ENCODE results near the gene CRIP3. TPM values are rescaled to one million over a fixed set of nuclear protein-coding genes. Genes with fewer than 3 reads are reported as not detected.

The CRIP3 gene
- total and polyA plus RNA-seq, 2 of the 13 experiments (the other 11 are each of a cell fraction or from before 2014, with no cell fraction given): 6.3 to 9.3 TPM

- no peak for ATAC-seq
- H3K36me3 ChIP-seq (replicated peaks in 1 of 2; ENCODE audit: control insufficient read depth in 1 of 2, insufficient read depth in 2 of 2, low read length in 2 of 2): no peaks in the 10 kb centered on the region
- H3K9ac ChIP-seq (ENCODE audit: insufficient read depth, low read depth, low read length): no peak overlapping the region
- no peak overlapping the region for H3K4me3 ChIP-seq (replicated peaks in 1 of 3; ENCODE audit: insufficient read depth in 1 of 3, low read depth in 2 of 3, low read length in 3 of 3)
- ChIA-PET POLR2A (interaction anchor here (1.4 to 8.0 kb wide), 3 partner anchors 9 to 16 kb away, joined by 4 to 131 read pairs (median 67); partner anchors contain the start of gene SLC22A7), CTCF (ENCODE audit: low intra/inter-chr PET ratio, low total read pairs) (no interaction called here)
- intact Hi-C loops (cut with micrococcal nuclease; ENCODE audit: unreplicated experiment) (no loop called here), in situ Hi-C loops (cut with HindIII; ENCODE audit: extremely low pct_ligation_motif_present, low pct_unique_long_range_greater_than_20kb) (no loop called here)
- no peaks in the 10 kb centered on the region for H4K20me1 ChIP-seq (ENCODE audit: insufficient read depth, low read length)
- H2AFZ ChIP-seq (ENCODE audit: low read length): no peak overlapping the region
- no peak for DNase-seq (ENCODE audit: low spot score)
- H3K4me2 ChIP-seq (ENCODE audit: low read depth, low read length): no peak overlapping the region
- no peaks in the 10 kb centered on the region for H3K9me3 ChIP-seq (ENCODE audit: low read length)
- H3K27ac ChIP-seq (ENCODE audit: extremely low read length, insufficient read depth, low read length): no peak overlapping the region
- no peaks in the 10 kb centered on the region for H3K27me3 ChIP-seq (ENCODE audit: control insufficient read depth in 1 of 2, insufficient read depth in 2 of 2, low read length in 2 of 2)
- WGBS (ENCODE audit: low lambda C conversion rate): 86% methylated on average over 9 of the region's 9 CpGs
- FAIRE-seq: no peak
- no peaks in the 10 kb centered on the region for H3K79me2 ChIP-seq (ENCODE audit: insufficient read depth, low read length)
- peaks cover 75% of the 10 kb centered on the region for H3K4me1 ChIP-seq (ENCODE audit: insufficient read depth, low read length)
- BruUV-seq (replicated peaks): no TSS peak
- TF ChIP-seq TGIF2 (CRISPR knock-in tag; IDR thresholded peaks at IDR 0.05): no peak
- TF ChIP-seq ZFP36L1 (CRISPR knock-in tag; IDR thresholded peaks at IDR 0.05): no peak
- TF ChIP-seq ZNF280B (CRISPR knock-in tag; IDR thresholded peaks at IDR 0.05; ENCODE audit: borderline replicate concordance): no peak
- TF ChIP-seq KAT8 (CRISPR knock-in tag; IDR thresholded peaks at IDR 0.05): no peak
- no peak for TF ChIP-seq ZNF562 (CRISPR knock-in tag; IDR thresholded peaks at IDR 0.05; ENCODE audit: borderline replicate concordance)
- no peak for TF ChIP-seq ASH2L (IDR thresholded peaks at IDR 0.05; ENCODE audit: insufficient read length, low read depth, low read length)
- no peak for TF ChIP-seq HHEX (CRISPR knock-in tag; IDR thresholded peaks at IDR 0.05)
- no peak for TF ChIP-seq ZNF770 (CRISPR knock-in tag; IDR thresholded peaks at IDR 0.05)
- no peak for TF ChIP-seq TFDP1 (CRISPR knock-in tag; IDR thresholded peaks at IDR 0.05; ENCODE audit: borderline replicate concordance)
- no peak for TF ChIP-seq PAXIP1 (CRISPR knock-in tag; conservative IDR thresholded peaks at IDR 0.05)
- peak; percentile 52; the same call in 1 of the 2 replicates for TF ChIP-seq ZNF687 (CRISPR knock-in tag; IDR thresholded peaks at IDR 0.05)
Measured at GRCh38 chr6:43282060-43282459, 26.6 kb downstream of the CRIP3 start.
